HG02852 (cell line): ENCODE data around the gene PPP1R13B.

Experiments
- ATAC-seq: cut with Tn5 transposase; IDR thresholded peaks from one replicate; pipeline ENCODE4 v1.9.1; 2021; ENCODE audit warnings: mild to moderate bottlenecking, moderate library complexity; ENCODE audit not compliant: unreplicated experiment

Gene PPP1R13B

DNA sequence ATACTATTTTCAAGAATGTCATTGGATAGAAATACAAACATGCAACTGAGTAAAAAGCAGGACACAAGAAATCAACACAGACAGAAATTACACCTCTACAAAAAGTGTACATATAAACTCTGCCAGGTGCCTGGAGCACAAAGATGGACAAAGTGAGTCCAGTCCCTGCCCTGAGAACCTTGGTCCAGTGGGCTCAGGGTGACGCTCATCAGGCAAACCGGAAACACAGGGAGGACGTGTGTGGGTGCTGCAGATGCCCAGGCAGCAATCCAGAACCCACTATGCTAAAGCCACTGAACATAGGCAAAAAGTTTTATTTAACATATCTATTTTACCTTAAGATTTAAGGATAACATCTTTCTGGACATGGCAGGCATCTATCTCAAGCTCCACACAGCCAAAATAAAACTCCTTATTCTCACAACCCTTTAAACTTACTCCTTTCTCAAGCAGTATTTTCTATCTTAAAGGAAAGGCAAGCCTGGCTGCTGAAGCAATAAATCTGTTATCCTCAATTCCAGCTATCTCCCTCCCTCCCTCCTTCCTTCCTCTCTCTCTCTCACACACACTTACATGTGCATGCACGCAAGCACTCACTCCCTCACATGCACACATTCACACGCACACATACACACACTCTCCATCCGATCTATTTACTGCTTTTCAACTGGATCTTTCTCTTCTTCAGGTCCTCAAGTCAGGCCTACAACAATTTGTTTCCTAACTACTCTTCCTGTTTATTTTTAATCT lies 10.2 kb downstream of the PPP1R13B start:
- ATAC-seq = no peak

DNA sequence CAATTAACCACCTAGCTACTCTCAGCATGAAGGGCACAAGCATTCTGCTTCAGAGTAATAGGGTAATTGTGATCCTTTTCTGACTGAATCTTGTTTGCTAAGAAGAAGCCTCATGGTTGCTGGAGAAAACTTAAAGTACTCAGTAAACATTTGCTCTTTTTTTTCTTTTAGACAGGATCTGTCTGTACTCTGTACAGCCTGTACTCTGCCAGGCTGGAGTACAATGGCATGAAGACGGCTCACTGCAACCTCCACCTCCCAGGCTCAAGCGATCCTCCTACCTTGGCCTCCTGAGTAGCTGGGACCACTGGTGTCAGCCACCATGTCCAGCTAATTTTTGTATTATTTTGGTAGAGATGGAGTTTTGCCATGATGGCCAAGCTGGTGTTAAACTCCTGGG lies 12.4 kb downstream of the PPP1R13B start:
- ATAC-seq = no peak

DNA sequence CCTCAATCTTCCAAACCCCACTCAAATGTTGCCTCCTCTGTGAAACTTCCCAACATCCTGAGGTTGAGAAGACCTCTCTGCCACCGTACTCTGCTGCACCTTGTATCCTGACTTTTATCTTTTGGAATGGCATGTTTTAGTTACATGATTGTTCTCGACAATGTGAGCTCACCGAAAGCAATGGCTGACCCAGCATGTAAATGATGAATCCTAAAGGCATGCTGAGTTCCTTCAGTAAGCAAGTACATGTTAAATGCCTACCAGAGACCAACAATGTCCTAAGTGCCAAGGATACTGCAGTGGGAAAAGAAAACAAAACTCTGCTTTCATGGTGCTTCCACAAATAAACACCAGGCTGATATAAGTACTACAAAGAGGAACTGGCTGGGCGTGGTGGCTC lies 13.7 kb downstream of the PPP1R13B start:
- no peak for ATAC-seq

DNA sequence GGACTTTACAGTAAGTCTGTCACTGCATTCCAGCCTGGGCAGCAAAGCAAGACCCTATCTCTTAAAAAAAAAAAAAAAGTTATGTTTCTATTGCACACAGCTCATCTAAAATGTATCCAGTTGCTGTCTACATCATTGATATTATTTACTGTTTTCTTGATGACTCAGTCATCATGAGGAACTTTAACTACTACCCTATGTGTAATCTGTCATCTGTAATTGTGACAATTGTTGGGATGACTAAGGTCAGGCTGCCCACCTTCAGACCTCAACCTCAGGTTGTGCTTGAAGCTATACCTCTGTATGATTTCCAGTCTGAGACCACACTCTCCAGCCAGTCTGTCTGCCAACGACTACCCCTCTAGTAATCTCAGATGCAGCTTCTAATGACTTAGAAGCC lies 15.3 kb downstream of the PPP1R13B start:
- no peak for ATAC-seq

DNA sequence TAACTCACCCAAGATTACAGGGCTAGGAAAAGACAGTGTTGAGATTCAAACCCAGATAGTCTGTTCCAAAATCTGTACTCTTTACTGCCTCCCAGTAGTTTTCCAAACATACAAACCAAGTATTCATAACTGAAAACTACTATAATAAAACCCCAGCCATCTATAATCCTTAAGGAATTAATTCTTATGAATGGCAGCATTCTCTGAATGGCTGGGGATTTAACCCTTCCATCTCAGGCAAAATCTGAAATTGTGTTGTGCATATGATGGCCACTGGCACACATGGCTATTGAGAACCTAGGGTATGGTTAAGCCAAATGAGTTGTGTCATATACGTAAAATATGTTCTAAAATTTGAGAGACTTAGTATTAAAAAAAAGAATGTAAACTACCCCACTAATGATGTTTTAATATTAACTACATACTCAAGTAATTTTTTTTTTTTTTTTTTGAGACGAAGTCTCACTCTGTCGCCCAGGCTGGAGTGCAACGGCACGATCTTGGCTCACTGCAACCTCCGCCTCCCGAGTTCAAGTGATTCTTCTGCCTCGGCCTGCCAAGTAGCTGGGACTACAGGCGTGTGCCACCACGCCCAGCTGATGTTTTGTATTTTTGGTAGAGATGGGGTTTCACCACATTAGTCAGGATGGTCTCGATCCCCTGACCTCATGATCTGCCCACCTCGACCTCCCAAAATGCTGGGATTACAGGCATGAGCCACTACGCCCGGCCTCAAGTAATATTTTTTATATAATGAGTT lies 16.7 kb downstream of the PPP1R13B start:
- no peak for ATAC-seq

DNA sequence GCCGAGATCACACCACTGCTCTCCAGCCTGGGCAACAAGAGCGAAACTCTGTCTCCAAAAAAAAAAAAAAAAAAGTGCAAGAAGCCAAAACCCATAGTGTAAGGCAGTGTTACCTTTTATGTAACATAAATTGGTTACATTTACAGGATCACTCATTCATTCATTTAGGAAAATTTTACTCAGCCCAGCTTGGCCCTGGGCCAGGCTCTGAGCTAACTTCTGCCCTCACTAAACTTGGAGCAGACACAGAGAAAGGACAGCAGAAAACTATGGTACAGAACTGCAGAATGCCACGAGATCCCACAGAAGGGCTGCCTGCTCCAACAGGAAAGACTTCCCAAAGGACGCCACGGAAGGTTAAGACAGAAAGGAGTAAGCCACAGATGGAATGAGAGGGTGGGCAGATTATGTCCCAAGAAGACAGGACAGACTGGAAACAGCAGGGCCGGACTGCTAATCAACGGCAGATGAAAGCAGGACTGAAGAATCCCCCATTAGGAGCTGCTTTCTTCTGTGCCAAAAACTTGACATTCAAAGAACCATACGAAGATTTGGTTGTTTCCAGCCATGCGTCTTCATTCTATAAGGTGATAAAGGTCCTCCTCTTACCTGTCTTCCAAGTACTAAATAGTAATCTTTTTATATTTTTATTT lies 18.9 kb downstream of the PPP1R13B start:
- no peak for ATAC-seq

DNA sequence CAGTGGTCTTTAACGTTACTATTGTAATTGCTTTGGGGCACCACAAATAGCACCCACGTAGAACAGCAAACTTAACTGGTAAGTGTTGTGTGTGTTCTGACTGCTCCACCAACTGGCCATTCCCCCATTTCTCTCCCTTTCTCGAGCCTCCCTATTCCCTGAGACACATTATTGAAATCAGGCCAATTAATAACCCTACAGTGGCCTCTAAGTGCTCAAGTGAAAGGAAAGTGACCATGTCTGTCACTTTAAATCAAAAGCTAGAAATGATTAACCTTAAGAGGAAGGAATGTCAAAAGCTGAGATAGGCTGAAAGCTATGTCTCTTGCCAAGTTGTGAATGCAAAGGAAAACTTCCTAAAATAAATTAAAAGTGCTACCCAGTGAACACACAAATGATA lies 22.3 kb downstream of the PPP1R13B start:
- ATAC-seq = no peak

DNA sequence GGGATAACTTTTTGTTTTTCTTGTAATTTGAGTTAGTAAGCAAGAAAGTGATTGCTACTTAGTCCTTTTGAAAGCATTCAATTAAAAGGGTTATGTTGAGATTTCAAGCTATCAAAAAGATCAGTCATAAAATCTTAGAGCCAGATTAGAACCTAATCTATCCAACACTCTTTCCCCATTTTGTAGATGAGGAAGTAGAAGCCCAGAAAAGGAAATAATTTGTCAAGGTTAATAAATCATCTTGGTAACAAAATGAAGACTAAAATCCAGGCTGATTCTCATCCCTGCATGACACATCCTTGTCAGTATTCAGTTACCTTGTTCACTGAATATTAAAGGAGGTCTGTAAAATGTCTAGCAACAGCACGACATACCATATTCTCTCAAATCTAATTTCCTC lies 26.5 kb downstream of the PPP1R13B start:
- no peak for ATAC-seq

DNA sequence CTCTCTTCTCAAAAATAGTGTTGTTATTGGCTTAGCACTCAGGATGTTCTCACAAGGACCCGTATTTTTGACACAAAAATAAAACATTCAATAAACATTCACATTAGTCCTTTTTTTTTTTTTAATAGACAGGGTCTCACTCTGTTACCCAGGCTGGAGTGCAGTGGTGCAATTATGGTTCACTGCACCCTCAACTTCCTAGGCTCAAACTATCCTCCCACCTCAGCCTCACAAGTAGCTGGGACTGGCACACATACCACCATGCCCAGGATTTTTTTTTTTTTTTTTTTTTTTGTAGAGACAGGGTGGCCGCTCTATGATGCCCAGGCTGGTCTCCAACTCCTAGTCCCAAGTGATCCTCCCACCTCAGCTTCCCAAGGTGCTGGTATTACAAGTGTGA lies 27.0 kb downstream of the PPP1R13B start:
- no peak for ATAC-seq

DNA sequence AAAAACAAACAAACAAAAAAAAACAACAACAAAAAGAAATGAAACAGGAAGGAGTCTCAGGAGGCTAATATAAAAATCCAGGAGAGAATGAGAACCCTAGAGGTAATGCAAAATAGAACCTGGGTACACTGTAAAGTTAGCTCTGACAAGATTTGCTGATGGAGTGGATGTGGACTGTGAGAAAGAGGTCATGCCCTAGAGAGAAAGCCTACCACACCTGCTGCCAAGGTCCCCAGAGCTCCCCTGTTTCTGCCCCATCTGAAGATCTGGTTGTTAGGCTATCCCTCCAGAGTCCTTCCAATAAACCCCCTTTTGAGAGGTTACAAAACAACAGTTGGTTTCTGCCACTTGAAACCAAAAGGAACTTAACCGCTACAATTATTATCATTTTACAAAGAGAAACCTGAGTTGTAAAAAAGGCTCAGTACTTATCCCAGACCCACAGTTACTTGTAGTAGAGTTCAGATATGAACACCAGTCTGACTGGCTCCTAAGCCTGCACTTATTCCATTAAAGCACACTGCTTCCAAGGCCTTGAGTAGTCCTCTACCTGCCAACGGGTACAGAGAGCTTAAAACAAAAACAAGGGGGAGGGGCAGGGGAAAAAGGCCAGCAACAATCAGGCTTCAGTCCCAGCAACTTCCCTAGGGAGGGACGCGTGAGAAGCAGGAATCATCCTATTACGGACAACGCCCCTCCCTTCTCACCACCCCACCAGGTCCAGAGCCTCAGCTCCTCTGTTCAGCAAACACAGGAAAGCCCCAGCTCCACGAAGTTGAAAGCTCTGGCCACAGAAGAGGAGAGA lies 27.7 kb downstream of the PPP1R13B start:
- ATAC-seq = no peak

DNA sequence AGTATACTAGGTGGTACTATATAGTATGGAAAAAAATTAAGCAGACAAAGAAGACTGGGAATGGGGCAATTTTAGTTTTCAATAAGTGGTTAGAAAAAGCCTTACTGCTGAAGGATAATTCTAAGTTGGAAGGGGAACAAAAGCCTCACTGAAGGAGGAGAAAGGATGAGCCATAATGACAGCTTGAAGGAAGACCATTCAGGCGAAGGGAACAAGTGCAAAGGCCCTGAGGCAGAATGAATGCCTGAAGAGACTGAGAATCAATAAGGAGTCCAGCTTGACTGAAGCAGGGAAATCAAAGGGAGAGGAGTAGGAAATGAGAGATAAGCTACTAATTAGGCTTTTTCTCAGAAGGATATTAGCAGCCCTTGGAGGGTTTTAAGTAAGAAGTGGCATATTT lies 28.5 kb downstream of the PPP1R13B start:
- ATAC-seq = no peak

DNA sequence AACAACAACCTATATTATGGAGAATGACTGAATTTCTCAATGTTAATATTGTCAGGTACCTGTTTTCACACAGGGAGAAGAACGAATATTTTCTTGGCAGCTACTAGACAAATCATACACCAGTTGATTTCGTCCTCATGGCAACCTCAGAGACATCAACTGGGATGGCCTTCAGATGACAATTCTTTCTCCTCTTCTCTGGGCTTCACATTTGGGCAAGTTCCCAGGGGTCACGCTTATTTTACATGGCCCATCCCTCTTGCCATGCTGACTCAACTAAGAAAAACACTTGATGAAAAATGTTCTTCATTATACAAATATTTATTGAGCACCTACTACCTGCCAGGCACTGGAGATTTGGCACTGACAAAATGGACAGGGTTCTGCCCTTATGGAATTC lies 29.0 kb downstream of the PPP1R13B start:
- no peak for ATAC-seq

DNA sequence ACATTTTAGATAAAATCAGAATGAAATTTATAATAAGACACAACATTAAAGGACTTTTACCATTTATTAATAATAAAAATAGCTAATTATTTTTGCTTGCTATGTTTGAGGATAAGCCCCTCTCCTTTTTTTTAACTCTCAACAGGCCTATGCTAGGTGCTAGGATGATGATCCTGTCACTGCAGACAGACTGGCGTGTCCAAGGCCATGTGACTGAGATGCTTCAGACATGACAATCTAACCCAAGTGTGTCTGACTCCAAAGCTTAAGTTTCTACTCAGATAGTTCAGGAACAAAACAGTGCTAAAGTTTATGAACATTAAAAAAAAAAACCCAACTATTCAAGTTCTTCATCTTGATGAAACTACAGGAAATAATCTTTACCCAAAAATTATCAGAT lies 29.8 kb downstream of the PPP1R13B start:
- no peak for ATAC-seq

DNA sequence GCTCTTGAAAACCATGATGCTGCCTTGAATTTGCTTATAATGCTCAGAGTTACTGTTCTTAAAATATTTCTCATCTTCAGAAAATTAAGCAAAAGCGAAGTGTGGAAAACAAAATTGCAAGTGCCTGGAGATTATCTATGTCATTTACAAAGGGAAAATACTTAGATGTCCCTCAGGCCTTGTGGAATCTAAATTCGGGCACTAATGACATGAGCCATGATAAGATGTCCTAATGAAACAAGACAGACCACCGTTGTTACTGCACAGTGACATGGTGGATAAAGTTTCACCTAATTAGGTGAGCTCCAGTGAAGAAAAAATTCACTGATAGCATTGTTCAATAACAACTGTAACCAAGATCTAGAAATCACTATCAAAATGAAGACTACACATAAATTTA lies 30.4 kb downstream of the PPP1R13B start:
- ATAC-seq = no peak

DNA sequence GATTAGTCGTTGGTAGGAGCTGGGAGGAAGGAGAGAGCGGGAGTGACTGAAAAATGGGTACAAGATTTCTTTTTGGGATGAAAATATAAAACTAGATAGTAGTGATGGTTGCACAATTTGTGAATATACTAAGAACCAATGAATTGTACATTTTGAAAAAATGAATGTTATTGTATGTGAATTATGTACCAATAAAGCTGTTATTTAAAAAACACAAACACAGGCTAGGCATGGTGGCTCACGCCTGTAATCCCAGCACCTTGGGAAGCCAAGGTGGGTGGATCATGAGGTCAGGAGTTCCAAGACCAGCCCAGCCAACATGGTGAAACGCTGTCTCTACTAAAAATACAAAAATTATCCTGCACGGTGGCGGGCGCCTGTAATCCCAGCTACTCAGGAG lies 32.1 kb downstream of the PPP1R13B start:
- ATAC-seq = no peak

DNA sequence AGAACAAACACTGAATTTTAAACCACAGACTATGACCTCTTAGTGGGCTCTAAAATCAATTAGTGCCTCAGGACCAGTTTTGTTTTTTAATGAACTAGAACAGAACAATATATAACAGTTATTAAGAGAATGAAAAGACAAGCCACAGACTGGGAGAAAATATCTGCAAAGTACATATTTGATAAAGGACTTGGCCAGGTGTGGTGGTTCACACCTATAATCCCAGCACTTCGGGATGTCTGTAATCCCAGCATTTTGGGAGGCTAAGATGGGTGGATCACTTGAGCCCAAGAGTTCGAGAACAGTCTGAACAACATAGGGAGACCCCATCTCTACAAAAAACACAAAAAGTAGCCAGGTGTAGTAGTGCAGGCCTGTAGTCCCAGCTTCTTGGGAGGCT lies 36.2 kb downstream of the PPP1R13B start:
- no peak for ATAC-seq

DNA sequence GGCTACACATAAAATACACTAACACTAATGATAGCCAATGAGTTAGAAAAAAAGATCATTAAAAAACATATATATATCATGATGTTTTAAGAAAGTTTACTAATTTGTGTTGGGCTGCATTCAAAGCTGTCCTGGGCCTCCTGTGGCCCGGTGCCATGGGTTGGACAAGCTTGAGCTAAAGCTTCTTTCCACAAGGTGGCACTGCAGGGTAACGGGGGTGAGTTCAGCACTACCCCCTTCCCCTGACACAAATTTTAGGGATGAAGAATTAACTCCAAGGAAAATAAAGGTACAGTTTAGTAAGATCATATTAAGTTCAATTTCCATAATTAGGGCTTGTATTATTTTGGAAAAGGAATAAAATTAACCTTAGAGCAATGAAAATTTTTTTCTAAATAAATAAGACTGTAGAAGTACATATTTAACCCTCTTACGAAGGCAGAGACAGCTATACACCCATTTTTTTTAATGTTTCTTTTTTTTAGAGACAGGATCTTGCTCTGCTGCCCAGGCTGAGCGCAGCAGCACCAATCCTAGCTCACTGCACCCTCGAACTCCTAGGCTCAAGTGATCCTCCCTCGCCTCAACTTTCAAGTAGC lies 38.9 kb downstream of the PPP1R13B start:
- ATAC-seq = no peak

DNA sequence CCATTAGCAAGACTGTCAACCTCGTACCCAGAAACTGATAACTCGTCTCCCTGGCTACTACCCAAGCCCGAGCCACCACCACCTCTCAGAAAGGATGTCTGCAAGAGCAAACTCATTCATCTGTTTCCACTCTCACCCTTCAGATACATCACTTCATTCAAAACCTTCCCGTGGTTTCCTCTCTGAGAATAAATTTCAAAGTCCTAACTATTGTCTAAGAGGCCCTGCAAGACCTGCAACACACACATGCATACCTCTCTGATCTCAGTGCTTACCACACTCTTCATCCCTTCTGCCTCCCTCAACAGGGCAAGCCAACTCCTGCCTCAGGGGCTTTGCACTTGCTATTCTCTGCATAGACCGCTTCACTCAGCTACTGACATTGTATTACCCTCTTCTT lies 40.6 kb downstream of the PPP1R13B start:
- ATAC-seq = peak; percentile 79

DNA sequence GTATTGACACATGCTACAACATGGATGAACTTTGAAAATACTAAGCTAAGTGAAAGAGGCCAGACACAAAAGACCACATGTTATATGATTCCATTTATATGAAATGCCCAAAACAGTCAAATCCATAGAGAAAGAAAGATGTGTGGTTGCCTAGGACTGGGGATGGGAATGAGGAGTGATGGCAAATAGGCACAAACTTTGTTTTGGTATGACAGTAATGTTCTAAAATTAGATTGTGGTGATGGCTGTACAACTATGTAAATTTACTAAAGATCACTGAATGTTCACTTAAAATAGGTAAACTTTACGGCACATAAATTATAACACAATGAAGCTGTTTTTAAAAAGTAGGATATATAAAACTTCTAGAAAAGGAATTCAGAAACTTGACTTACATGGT lies 41.7 kb downstream of the PPP1R13B start:
- no peak for ATAC-seq

DNA sequence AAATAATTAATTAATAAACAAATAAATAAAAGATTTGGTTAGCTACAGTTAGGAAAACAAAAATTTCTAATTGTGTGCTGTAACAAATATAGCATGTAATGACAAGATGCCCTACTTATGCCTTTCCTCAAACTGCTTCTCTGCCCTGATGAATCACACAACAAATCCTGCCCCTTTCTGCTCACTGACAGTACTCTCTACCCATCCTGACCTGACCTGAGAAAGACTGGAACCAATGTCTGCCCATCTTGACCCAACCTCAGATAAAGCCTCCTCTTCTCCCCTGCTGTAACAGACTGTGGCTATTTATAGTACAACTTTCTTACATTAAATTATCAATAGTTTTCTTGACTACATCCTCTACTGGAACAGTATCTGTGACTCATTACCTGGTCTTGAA lies 43.7 kb downstream of the PPP1R13B start:
- ATAC-seq = no peak

DNA sequence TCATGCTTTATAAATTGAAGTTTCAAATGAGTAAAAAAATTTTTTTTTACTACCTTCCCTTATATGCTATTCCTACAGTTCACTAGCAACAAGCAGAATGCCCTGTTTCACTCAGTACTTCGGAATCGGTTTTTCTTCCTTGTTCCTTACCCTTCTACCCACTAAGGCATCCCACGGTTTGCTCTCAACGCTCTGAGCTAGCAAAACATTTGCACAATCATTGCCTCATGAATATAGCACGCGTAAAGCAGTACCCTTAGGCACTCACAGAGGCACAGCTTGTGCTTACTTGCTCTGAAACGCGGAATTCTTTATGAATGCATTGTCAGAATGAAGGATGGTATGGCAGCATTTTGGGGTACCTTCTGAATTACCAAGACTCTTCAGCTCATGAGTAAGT lies 45.0 kb downstream of the PPP1R13B start:
- ATAC-seq = no peak
